GM19035 (cell line): Measurements from ENCODE around the gene NDUFAF3.

Source experiments
- ATAC-seq: cut with Tn5 transposase; IDR thresholded peaks from one replicate; pipeline ENCODE4 v1.9.1; 2021; ENCODE audit not compliant: unreplicated experiment

NDUFAF3 gene

GRCh38 chr3:49053543-49053942 is 31.6 kb downstream of the NDUFAF3 start:
- no peak for ATAC-seq

GRCh38 chr3:49054344-49054862 is 32.5 kb downstream of the NDUFAF3 start:
- no peak for ATAC-seq

- no peak for ATAC-seq
These were observed 35.3 kb downstream of the NDUFAF3 start for GRCh38 chr3:49057268-49057667.

GRCh38 chr3:49058011-49058410 is 36.1 kb downstream of the NDUFAF3 start:
- no peak for ATAC-seq
